NCI-H2196 treated with DMSO at 0.1 percent for 48 hours (cell line): Measurements from ENCODE around the gene GPHN.

ENCODE experiments used
- DNase-seq: peaks from one replicate; lab custom pipeline; 2025; ENCODE audit not compliant: unreplicated experiment; lab: John Stamatoyannopoulos, UW

The GPHN gene

GRCh38 chr14:67137744-67138371, 629.9 kb downstream of the GPHN start:
- no peak for DNase-seq

GRCh38 chr14:67140556-67140955, 632.6 kb downstream of the GPHN start:
- no peak for DNase-seq

- DNase-seq = no peak
Observed at GRCh38 chr14:67141146-67141900, 633.4 kb downstream of the GPHN start.

GRCh38 chr14:67151082-67151666, 643.2 kb downstream of the GPHN start:
- DNase-seq = no peak

GRCh38 chr14:67158566-67158965, 650.6 kb downstream of the GPHN start:
- DNase-seq = no peak

GRCh38 chr14:67162385-67162784, 654.4 kb downstream of the GPHN start:
- no peak for DNase-seq

- DNase-seq = peak; percentile 8
Observed at GRCh38 chr14:67166450-67166853, 658.5 kb downstream of the GPHN start.

GRCh38 chr14:67167420-67168109, 659.6 kb downstream of the GPHN start:
- DNase-seq = no peak

GRCh38 chr14:67168110-67168441, 660.1 kb downstream of the GPHN start:
- no peak for DNase-seq

- no peak for DNase-seq
Observed at GRCh38 chr14:67170660-67171059, 662.7 kb downstream of the GPHN start.

- no peak for DNase-seq
Observed at GRCh38 chr14:67172056-67172455, 664.1 kb downstream of the GPHN start.

- no peak for DNase-seq
Observed at GRCh38 chr14:67172520-67172919, 664.6 kb downstream of the GPHN start.

GRCh38 chr14:67173719-67174118, 665.8 kb downstream of the GPHN start:
- no peak for DNase-seq

- DNase-seq = no peak
Observed at GRCh38 chr14:67186172-67186768, 678.3 kb downstream of the GPHN start.

- DNase-seq = no peak
Observed at GRCh38 chr14:67186789-67187584, 679.0 kb downstream of the GPHN start.

- peak; percentile 19 for DNase-seq
Observed at GRCh38 chr14:67187826-67188225, 679.9 kb downstream of the GPHN start.

GRCh38 chr14:67188326-67188725, 680.4 kb downstream of the GPHN start:
- DNase-seq = no peak

- no peak for DNase-seq
Observed at GRCh38 chr14:67191768-67192290, 683.9 kb downstream of the GPHN start.

GRCh38 chr14:67192366-67192765, 684.4 kb downstream of the GPHN start:
- no peak for DNase-seq

GRCh38 chr14:67195279-67195678, 687.3 kb downstream of the GPHN start:
- no peak for DNase-seq
